Loucy (cell line): ENCODE data around the gene MAPKAP1.

Experiments used
- H2AFZ ChIP-seq: fragments of 200-600 bp; sonication (generic); 2 replicates; pipeline ENCODE4 v1.6.0; 2016; ENCODE audit warnings: antibody characterized with exemption, mild to moderate bottlenecking, low read length, moderate library complexity
- H3F3A ChIP-seq: fragments of 200-600 bp; 2 replicates; pipeline ENCODE4 v1.6.0; 2016; ENCODE audit warnings: antibody characterized with exemption, low read depth, mild to moderate bottlenecking
- H3K27me3 ChIP-seq: fragments of 200-600 bp; sonication (generic); 2 replicates; pipeline ENCODE4 v1.6.1; 2014; ENCODE audit warnings: low read length, mild to moderate bottlenecking; ENCODE audit not compliant: insufficient read depth, poor library complexity, severe bottlenecking
- H3K36me3 ChIP-seq: fragments of 200-600 bp; sonication (generic); 2 replicates; pipeline ENCODE4 v1.6.1; 2016; ENCODE audit warnings: low read length; ENCODE audit not compliant: insufficient read depth
- H3K4me1 ChIP-seq: fragments of 200-600 bp; sonication (generic); 2 replicates; pipeline ENCODE4 v1.5.1; 2014; ENCODE audit warnings: low read length, mild to moderate bottlenecking; ENCODE audit not compliant: insufficient read depth, poor library complexity, severe bottlenecking
- H3K4me2 ChIP-seq: fragments of 200-600 bp; sonication (generic); 2 replicates; pipeline ENCODE4 v1.6.0; 2014; ENCODE audit warnings: antibody characterized with exemption, low read length, low read depth, mild to moderate bottlenecking; ENCODE audit not compliant: poor library complexity, severe bottlenecking
- H3K4me3 ChIP-seq: fragments of 200-600 bp; sonication (generic); 2 replicates; pipeline ENCODE4 v1.5.1; 2014; ENCODE audit warnings: low read length, mild to moderate bottlenecking, mixed read lengths; ENCODE audit not compliant: poor library complexity, severe bottlenecking
- H3K79me2 ChIP-seq: fragments of 200-600 bp; sonication (generic); 2 replicates; pipeline ENCODE4 v1.6.1; 2014; ENCODE audit warnings: low read length; ENCODE audit not compliant: insufficient read depth
- H3K9ac ChIP-seq: fragments of 200-600 bp; sonication (generic); 2 replicates; pipeline ENCODE4 v1.6.0; 2014; ENCODE audit warnings: mild to moderate bottlenecking, low read depth, low read length, moderate library complexity; ENCODE audit not compliant: poor library complexity, severe bottlenecking
- H3K9me2 ChIP-seq: fragments of 200-600 bp; sonication (generic); replicated peaks from 2 replicates; pipeline ENCODE4 v1.6.1; 2016; ENCODE audit warnings: low read depth, low read length, mixed read lengths
- H3K9me3 ChIP-seq: fragments of 200-600 bp; sonication (generic); 2 replicates; pipeline ENCODE4 v1.6.1; 2014; ENCODE audit warnings: mild to moderate bottlenecking, antibody characterized with exemption, low read length, low read depth; ENCODE audit not compliant: insufficient read depth
- H4K20me1 ChIP-seq: fragments of 200-600 bp; sonication (generic); 2 replicates; pipeline ENCODE4 v1.6.0; 2014; ENCODE audit warnings: antibody characterized with exemption, low read length, mild to moderate bottlenecking; ENCODE audit not compliant: insufficient read depth, poor library complexity, severe bottlenecking
- CTCF ChIP-seq: fragments of 200-600 bp; sonication (generic); conservative IDR thresholded peaks from 2 replicates; pipeline ENCODE4 v1.5.1; 2014; ENCODE audit warnings: mild to moderate bottlenecking, antibody characterized with exemption, low read length
- EZH2phosphoT487 ChIP-seq: fragments of 200-600 bp; IDR thresholded peaks from 2 replicates; pipeline ENCODE4 v1.6.1; 2018; ENCODE audit warnings: antibody characterized with exemption, mild to moderate bottlenecking, moderate library complexity, borderline replicate concordance

Gene MAPKAP1

GRCh38 chr9:125613141-125613540, 93.9 kb downstream of the MAPKAP1 start:
- H3K9me2 ChIP-seq: no peaks in the 10 kb centered on the region
- H3K4me1 ChIP-seq: peaks cover 7% of the 10 kb centered on the region
- H4K20me1 ChIP-seq: no peaks in the 10 kb centered on the region
- TF ChIP-seq EZH2phosphoT487: no peak
- no peak for TF ChIP-seq CTCF
- H3K27me3 ChIP-seq: no peaks in the 10 kb centered on the region
- no peaks in the 10 kb centered on the region for H3F3A ChIP-seq
- H3K9me3 ChIP-seq: no peaks in the 10 kb centered on the region
- H3K4me3 ChIP-seq: no peak overlapping the region
- H2AFZ ChIP-seq: no peak overlapping the region
- H3K79me2 ChIP-seq: peaks cover 20% of the 10 kb centered on the region; the same call in 1 of the 2 replicates
- H3K36me3 ChIP-seq: no peaks in the 10 kb centered on the region
- H3K9ac ChIP-seq: no peak overlapping the region
- no peak overlapping the region for H3K4me2 ChIP-seq

- Histone ChIP-seq H4K20me1 (no peaks in the 10 kb centered on the region), H3K9me2 (no peaks in the 10 kb centered on the region), H3K9ac (no peak overlapping the region), H3K27me3 (no peaks in the 10 kb centered on the region), H3K4me2 (no peak overlapping the region), H3K4me3 (no peak overlapping the region), H3K79me2 (peaks cover 20% of the 10 kb centered on the region; the same call in 1 of the 2 replicates), H3F3A (no peaks in the 10 kb centered on the region), H2AFZ (no peak overlapping the region), H3K4me1 (peaks cover 7% of the 10 kb centered on the region), H3K9me3 (no peaks in the 10 kb centered on the region), H3K36me3 (no peaks in the 10 kb centered on the region)
- TF ChIP-seq CTCF (no peak), EZH2phosphoT487 (no peak)
Observed at GRCh38 chr9:125612616-125613015, 94.4 kb downstream of the MAPKAP1 start.

GRCh38 chr9:125611121-125611765, 95.8 kb downstream of the MAPKAP1 start:
- Histone ChIP-seq H3K9me2 (no peaks in the 10 kb centered on the region), H3K79me2 (peaks cover 18% of the 10 kb centered on the region; the same call in 1 of the 2 replicates), H3K9ac (no peak overlapping the region), H3K4me2 (no peak overlapping the region), H3K36me3 (no peaks in the 10 kb centered on the region), H3K4me3 (no peak overlapping the region), H2AFZ (no peak overlapping the region), H3F3A (no peaks in the 10 kb centered on the region), H3K27me3 (no peaks in the 10 kb centered on the region), H4K20me1 (no peaks in the 10 kb centered on the region), H3K4me1 (peaks cover 7% of the 10 kb centered on the region), H3K9me3 (no peaks in the 10 kb centered on the region)
- TF ChIP-seq EZH2phosphoT487: no peak
- TF ChIP-seq CTCF: no peak
